HG02678 (cell line): Measurements from ENCODE around the gene RBM47.
"Not testable (repeated sequence)": the region's sequence is repeated elsewhere in the genome, so short reads cannot be mapped to it uniquely, and the experiment has no call there.

Source experiments
- ATAC-seq: cut with Tn5 transposase; IDR thresholded peaks from one replicate; pipeline ENCODE4 v1.9.1; 2021; ENCODE audit warnings: mild to moderate bottlenecking, moderate library complexity; ENCODE audit not compliant: unreplicated experiment

Gene RBM47

GRCh38 chr4:40544221-40544620 lies 85.4 kb downstream of the RBM47 start:
- no peak for ATAC-seq

- no peak for ATAC-seq
Observed at GRCh38 chr4:40540800-40541199, 88.9 kb downstream of the RBM47 start.

- ATAC-seq: no peak
Observed at GRCh38 chr4:40536032-40536431, 93.6 kb downstream of the RBM47 start.

- no peak for ATAC-seq
Observed at GRCh38 chr4:40531636-40532023, 98.0 kb downstream of the RBM47 start.

GRCh38 chr4:40530961-40531635 lies 98.6 kb downstream of the RBM47 start:
- ATAC-seq: no peak

GRCh38 chr4:40526741-40527140 lies 102.9 kb downstream of the RBM47 start:
- ATAC-seq: no peak

GRCh38 chr4:40525752-40526598 lies 103.7 kb downstream of the RBM47 start:
- ATAC-seq: no peak

GRCh38 chr4:40524366-40525041 lies 105.2 kb downstream of the RBM47 start:
- ATAC-seq: no peak

GRCh38 chr4:40523581-40523980 lies 106.1 kb downstream of the RBM47 start:
- no peak for ATAC-seq

- no peak for ATAC-seq
Observed at GRCh38 chr4:40521957-40522356, 107.7 kb downstream of the RBM47 start.

GRCh38 chr4:40520533-40520932 lies 109.1 kb downstream of the RBM47 start:
- ATAC-seq: no peak

GRCh38 chr4:40517081-40517480 lies 112.6 kb downstream of the RBM47 start:
- not testable (repeated sequence) for ATAC-seq

- ATAC-seq: peak; percentile 36
Observed at GRCh38 chr4:40516651-40517050, 113.0 kb downstream of the RBM47 start.

GRCh38 chr4:40515398-40516293 lies 114.0 kb downstream of the RBM47 start:
- ATAC-seq: peak; percentile 83

- no peak for ATAC-seq
Observed at GRCh38 chr4:40515037-40515397, 114.6 kb downstream of the RBM47 start.

- ATAC-seq: no peak
Observed at GRCh38 chr4:40514497-40514951, 115.1 kb downstream of the RBM47 start.

- ATAC-seq: no peak
Observed at GRCh38 chr4:40511036-40511614, 118.5 kb downstream of the RBM47 start.

- ATAC-seq: no peak
Observed at GRCh38 chr4:40507977-40508376, 121.7 kb downstream of the RBM47 start.

GRCh38 chr4:40506492-40506891 lies 123.2 kb downstream of the RBM47 start:
- ATAC-seq: no peak

GRCh38 chr4:40506066-40506465 lies 123.6 kb downstream of the RBM47 start:
- ATAC-seq: no peak
